WTC11 (cell line): Measurements from ENCODE around the gene TNS4. TPM values are rescaled to one million over a fixed set of nuclear protein-coding genes. Genes with fewer than 3 reads are reported as not detected.

Source experiments
- ATAC-seq: fragments of 200-7000 bp; cut with Tn5 transposase; 2 replicates; pipeline ENCODE4 v1.10.0; 2021; ENCODE audit warnings: mild to moderate bottlenecking, moderate library complexity
- CTCF ChIA-PET: fragments of 300-600 bp; sonication (Branson Sonifier 250); formaldehyde crosslinking; loops from one replicate; lab custom pipeline; 2021; ENCODE audit warnings: antibody characterized with exemption; lab: Charles Lee
- POLR2A ChIA-PET: fragments of 350-600 bp; sonication (Branson Sonifier 250); formaldehyde crosslinking; loops from one replicate; lab custom pipeline; 2021; ENCODE audit warnings: antibody characterized with exemption; lab: Charles Lee
- DNase-seq: peaks from one replicate; pipeline ENCODE4 v3.0.0; 2021; ENCODE audit warnings: low spot score
- H3K27ac Mint-ChIP-seq: 2 replicates; pipeline ENCODE4 v1.8.0; 2021; ENCODE audit warnings: mixed read lengths
- H3K27me3 Mint-ChIP-seq: 2 replicates; pipeline ENCODE4 v1.8.0; 2021; ENCODE audit warnings: low read depth, mild to moderate bottlenecking, moderate library complexity, mixed read lengths
- H3K36me3 Mint-ChIP-seq: 2 replicates; pipeline ENCODE4 v1.8.0; 2021; ENCODE audit warnings: mixed read lengths
- H3K4me1 Mint-ChIP-seq: 2 replicates; pipeline ENCODE4 v1.8.0; 2022; ENCODE audit warnings: mixed read lengths
- H3K4me3 Mint-ChIP-seq: 2 replicates; pipeline ENCODE4 v1.8.0; 2021; ENCODE audit warnings: mild to moderate bottlenecking, moderate library complexity, mixed read lengths
- H3K9me3 Mint-ChIP-seq: 2 replicates; pipeline ENCODE4 v1.8.0; 2021; ENCODE audit warnings: mixed read lengths
- AR ChIP-seq: fragments of 250-450 bp; sonication (Bioruptor Pico); IDR thresholded peaks from 2 replicates; pipeline ENCODE4 v1.9.0; 2021; ENCODE audit warnings: mild to moderate bottlenecking
- ATF3 ChIP-seq: sonication (generic); formaldehyde crosslinking; conservative IDR thresholded peaks from 2 replicates; pipeline ENCODE4 v1.8.1; 2022; ENCODE audit warnings: mild to moderate bottlenecking, missing genetic modification reagents
- ATF6 ChIP-seq: sonication (generic); formaldehyde crosslinking; IDR thresholded peaks from 2 replicates; pipeline ENCODE4 v1.8.1; 2023; ENCODE audit warnings: mild to moderate bottlenecking, missing genetic modification reagents
- CDX4 ChIP-seq: fragments of 250-450 bp; sonication (Bioruptor Pico); IDR thresholded peaks from 2 replicates; pipeline ENCODE4 v1.9.0; 2021; ENCODE audit warnings: moderate library complexity, mild to moderate bottlenecking, inconsistent platforms, borderline replicate concordance
- CREB1 ChIP-seq: sonication (generic); formaldehyde crosslinking; IDR thresholded peaks from 2 replicates; pipeline ENCODE4 v1.8.0; 2023; ENCODE audit warnings: mild to moderate bottlenecking, missing genetic modification reagents
- CREM ChIP-seq: sonication (generic); formaldehyde crosslinking; IDR thresholded peaks from 2 replicates; pipeline ENCODE4 v1.8.1; 2022; ENCODE audit warnings: mild to moderate bottlenecking, missing genetic modification reagents, moderate library complexity
- ESRRA ChIP-seq: sonication (generic); formaldehyde crosslinking; IDR thresholded peaks from 2 replicates; pipeline ENCODE4 v1.8.1; 2022; ENCODE audit warnings: mild to moderate bottlenecking, missing genetic modification reagents, borderline replicate concordance
- HMGA2 ChIP-seq: fragments of 250-450 bp; sonication (Bioruptor Pico); IDR thresholded peaks from 2 replicates; pipeline ENCODE4 v1.4.0; 2021; ENCODE audit warnings: mild to moderate bottlenecking, moderate library complexity
- JAZF1 ChIP-seq: fragments of 250-450 bp; sonication (Bioruptor Pico); IDR thresholded peaks from 2 replicates; pipeline ENCODE4 v1.9.0; 2021; ENCODE audit warnings: moderate library complexity, mild to moderate bottlenecking, inconsistent platforms
- NFE2L1 ChIP-seq: sonication (generic); formaldehyde crosslinking; IDR thresholded peaks from 2 replicates; pipeline ENCODE4 v1.8.1; 2023; ENCODE audit warnings: missing genetic modification reagents
- TCF7 ChIP-seq: sonication (generic); formaldehyde crosslinking; IDR thresholded peaks from 2 replicates; pipeline ENCODE4 v1.8.0; 2022; ENCODE audit warnings: mild to moderate bottlenecking, low read depth, missing genetic modification reagents, moderate library complexity
- TEAD1 ChIP-seq: sonication (generic); formaldehyde crosslinking; IDR thresholded peaks from 2 replicates; pipeline ENCODE4 v1.8.0; 2022; ENCODE audit warnings: mild to moderate bottlenecking, missing genetic modification reagents
- TEAD4 ChIP-seq: sonication (generic); formaldehyde crosslinking; IDR thresholded peaks from 2 replicates; pipeline ENCODE4 v1.8.0; 2022; ENCODE audit warnings: mild to moderate bottlenecking, missing genetic modification reagents
- USF1 ChIP-seq: sonication (generic); formaldehyde crosslinking; IDR thresholded peaks from 2 replicates; pipeline ENCODE4 v1.8.0; 2022; ENCODE audit warnings: mild to moderate bottlenecking, missing genetic modification reagents
- ZNF232 ChIP-seq: sonication (generic); formaldehyde crosslinking; IDR thresholded peaks from 2 replicates; pipeline ENCODE4 v1.8.0; 2022; ENCODE audit warnings: mild to moderate bottlenecking, missing genetic modification reagents
- ZNF317 ChIP-seq: sonication (generic); formaldehyde crosslinking; IDR thresholded peaks from 2 replicates; pipeline ENCODE4 v1.8.1; 2023; ENCODE audit warnings: low read depth, mild to moderate bottlenecking, moderate library complexity, missing genetic modification reagents, borderline replicate concordance
- ZNF425 ChIP-seq: fragments of 250-450 bp; sonication (Bioruptor Pico); conservative IDR thresholded peaks from 2 replicates; pipeline ENCODE4 v1.9.0; 2021; ENCODE audit warnings: mild to moderate bottlenecking
- ZSCAN18 ChIP-seq: fragments of 250-450 bp; sonication (Bioruptor Pico); IDR thresholded peaks from 2 replicates; pipeline ENCODE4 v2.1.2; 2022; ENCODE audit warnings: mild to moderate bottlenecking, moderate library complexity
- total RNA-seq: library from RNA; stranded (reverse); gene quantifications from 3 replicates; pipeline ENCODE4 v1.2.3, GENCODE V29; 2021

TNS4 gene
- total RNA-seq, 1 experiment from 2014 or later = 0.87 TPM

GRCh38 chr17:40459636-40460603 lies 41.5 kb downstream of the TNS4 start:
- CTCF ChIA-PET = interaction anchor here (0.8 to 3.0 kb wide), 7 partner anchors 9 to 100 kb away, joined by 3 to 25 read pairs (median 5); partner anchors contain the start of gene IGFBP4
- no peaks in the 10 kb centered on the region for H3K27me3 Mint-ChIP-seq

More at GRCh38 chr17:40459636-40460603, 41.5 kb downstream of the TNS4 start:
- POLR2A ChIA-PET = interaction anchor here (1.2 kb wide), 1 partner anchor 16 kb away, joined by 4 read pairs; no protein-coding TSS in a partner anchor
- ATAC-seq (no peak), DNase-seq (no peak)
- no peak overlapping the region for H3K4me3 Mint-ChIP-seq
- H3K9me3 Mint-ChIP-seq = 0 out of 2 replicates have a peak, but pooled peaks cover 4% of the 10 kb centered on the region
- no peak overlapping the region for H3K27ac Mint-ChIP-seq
- no peak for TF ChIP-seq CREB1 (CRISPR knock-in tag)
- TF ChIP-seq ATF6 = no peak
- no peak for TF ChIP-seq AR (CRISPR knock-in tag)
- TF ChIP-seq ZNF317 (CRISPR knock-in tag) = no peak
- no peak for TF ChIP-seq NFE2L1 (CRISPR knock-in tag)
- no peak for TF ChIP-seq ZNF425 (CRISPR knock-in tag)
- no peak for TF ChIP-seq JAZF1 (CRISPR knock-in tag)
- no peak for TF ChIP-seq TCF7 (CRISPR knock-in tag)
- TF ChIP-seq CDX4 = no peak
- TF ChIP-seq TEAD4 (CRISPR knock-in tag) = no peak
- no peak for TF ChIP-seq ATF3
- TF ChIP-seq USF1 = no peak
- TF ChIP-seq ESRRA (CRISPR knock-in tag) = no peak
- no peak for TF ChIP-seq CREM
- no peak for TF ChIP-seq HMGA2 (CRISPR knock-in tag)
- TF ChIP-seq ZNF232 (CRISPR knock-in tag) = no peak
- no peak for TF ChIP-seq TEAD1 (CRISPR knock-in tag)
- TF ChIP-seq ZSCAN18 (CRISPR knock-in tag) = no peak
- peaks cover 65% of the 10 kb centered on the region for H3K4me1 Mint-ChIP-seq
- peaks cover 17% of the 10 kb centered on the region for H3K36me3 Mint-ChIP-seq
